CMK (cell line): ENCODE measurements around the gene DDR1.

Source experiments
- DNase-seq: peaks from one replicate; pipeline ENCODE4 v3.0.0-alpha.2; 2010; ENCODE audit warnings: low read depth

The DDR1 gene

GRCh38 chr6:30881392-30882203, 2.7 kb upstream of the DDR1 start:
- no peak for DNase-seq

- no peak for DNase-seq
These were observed 2.0 kb upstream of the DDR1 start for GRCh38 chr6:30882204-30882758.

- no peak for DNase-seq
These were observed 1.3 kb upstream of the DDR1 start for GRCh38 chr6:30882759-30883684.

GRCh38 chr6:30884521-30885480, 482 bp downstream of the DDR1 start:
- no peak for DNase-seq

GRCh38 chr6:30885481-30885998, 1.2 kb downstream of the DDR1 start:
- DNase-seq, result no peak

- DNase-seq, result no peak
These were observed 1.9 kb downstream of the DDR1 start for GRCh38 chr6:30885999-30886896.

GRCh38 chr6:30886897-30887255, 2.6 kb downstream of the DDR1 start:
- no peak for DNase-seq

GRCh38 chr6:30887901-30888815, 3.8 kb downstream of the DDR1 start:
- DNase-seq, result no peak

- no peak for DNase-seq
These were observed 4.6 kb downstream of the DDR1 start for GRCh38 chr6:30888816-30889495.

- no peak for DNase-seq
These were observed 5.2 kb downstream of the DDR1 start for GRCh38 chr6:30889496-30889885.

- DNase-seq, result no peak
These were observed 5.8 kb downstream of the DDR1 start for GRCh38 chr6:30889921-30890645.

GRCh38 chr6:30890646-30891449, 6.5 kb downstream of the DDR1 start:
- DNase-seq, result no peak

- no peak for DNase-seq
These were observed 7.1 kb downstream of the DDR1 start for GRCh38 chr6:30891450-30891723.

GRCh38 chr6:30891816-30892538, 7.7 kb downstream of the DDR1 start:
- DNase-seq, result no peak

GRCh38 chr6:30893001-30893591, 8.8 kb downstream of the DDR1 start:
- DNase-seq, result no peak

- DNase-seq, result no peak
These were observed 9.3 kb downstream of the DDR1 start for GRCh38 chr6:30893666-30894065.
